NCI-H345 (cell line): ENCODE measurements around the gene LCNL1.
"Not testable (repeated sequence)": the region's sequence is repeated elsewhere in the genome, so short reads cannot be mapped to it uniquely, and the experiment has no call there.

Experiments used
- DNase-seq: peaks from one replicate; lab custom pipeline; 2025; lab: John Stamatoyannopoulos, UW

Gene LCNL1

GRCh38 chr9:136994180-136994887 is 11.5 kb downstream of the LCNL1 start:
- DNase-seq = no peak

GRCh38 chr9:136994888-136995230 is 12.1 kb downstream of the LCNL1 start:
- no peak for DNase-seq

- no peak for DNase-seq
Observed at GRCh38 chr9:136995362-136995761, 12.6 kb downstream of the LCNL1 start.

GRCh38 chr9:136995772-136996311 is 13.0 kb downstream of the LCNL1 start:
- DNase-seq = peak; percentile 31

- peak; percentile 28 for DNase-seq
Observed at GRCh38 chr9:136996361-136997292, 13.8 kb downstream of the LCNL1 start, which contains the start of gene CLIC3. Gene CLIC3, minus strand, starts transcription at chr9:136996568. Its CDS starts 25 bp downstream, at chr9:136996543.

GRCh38 chr9:136997371-136997770 is 14.6 kb downstream of the LCNL1 start:
- DNase-seq = no peak

- no peak for DNase-seq
Observed at GRCh38 chr9:136997830-136998234, 15.0 kb downstream of the LCNL1 start.

GRCh38 chr9:137000177-137000930 is 17.6 kb downstream of the LCNL1 start:
- DNase-seq = no peak

- no peak for DNase-seq
Observed at GRCh38 chr9:137001857-137002645, 19.3 kb downstream of the LCNL1 start.

- DNase-seq = no peak
Observed at GRCh38 chr9:137002646-137003041, 19.9 kb downstream of the LCNL1 start.

- not testable (repeated sequence) for DNase-seq
Observed at GRCh38 chr9:137004285-137004684, 21.5 kb downstream of the LCNL1 start.

- no peak for DNase-seq
Observed at GRCh38 chr9:137006116-137007003, 23.6 kb downstream of the LCNL1 start.

- DNase-seq = peak; percentile 32
Observed at GRCh38 chr9:137007108-137007815, 24.5 kb downstream of the LCNL1 start.

GRCh38 chr9:137007816-137008270 is 25.1 kb downstream of the LCNL1 start:
- DNase-seq = no peak

- no peak for DNase-seq
Observed at GRCh38 chr9:137008312-137008711, 25.5 kb downstream of the LCNL1 start.

GRCh38 chr9:137009217-137009616 is 26.4 kb downstream of the LCNL1 start:
- DNase-seq = no peak

- DNase-seq = no peak
Observed at GRCh38 chr9:137009938-137010732, 27.3 kb downstream of the LCNL1 start.

GRCh38 chr9:137011156-137011555 is 28.4 kb downstream of the LCNL1 start:
- no peak for DNase-seq
